Left colon (tissue), 2 donors: ENCODE results near the gene DNHD1. TPM values are rescaled to one million over a fixed set of nuclear protein-coding genes. Genes with fewer than 3 reads are reported as not detected.

Experiments
- ATAC-seq: fragments of 200-7000 bp; cut with Tn5 transposase; one replicate; pipeline ENCODE4 v1.9.1; 2020; ENCODE audit warnings: mild to moderate bottlenecking, moderate library complexity
- DNase-seq, 2 donors: peaks; one replicate each; pipeline ENCODE4 v3.0.0-alpha.2; 2020
- intact Hi-C, 2 donors: fragments of 100-400 bp; cut with DNase I in 1 of 2; cut with micrococcal nuclease in 1 of 2; formaldehyde crosslinking; loops; one replicate each; pipeline versions ENCODE4 v1.11.2 to v1.14.0; 2022; cut with DNase I, micrococcal nuclease
- total RNA-seq, 2 donors: library from RNA; stranded (reverse); fragmentation: NEBNext Ultra II Directional; extraction: Animal tissue kit (Norgen Biotek cat#: 25700); gene quantifications; one replicate each; pipeline ENCODE4 v1.2.1, GENCODE V29; 2021
- donor health status: DM: no; HTN: no; CAD: no.
- donor health status: DM: yes; HTN: yes; CAD: no.

The DNHD1 gene
- total RNA-seq, 2 donors from 2014 or later = 11.8 to 18.9 TPM

GRCh38 chr11:6548641-6549040 lies 51.6 kb downstream of the DNHD1 start:
- intact Hi-C loops = no loop called here
- no peak for DNase-seq
- ATAC-seq = no peak

GRCh38 chr11:6553634-6554033 lies 56.6 kb downstream of the DNHD1 start:
- ATAC-seq (no peak), DNase-seq (no peak)
- intact Hi-C loops = no loop called here

DNA sequence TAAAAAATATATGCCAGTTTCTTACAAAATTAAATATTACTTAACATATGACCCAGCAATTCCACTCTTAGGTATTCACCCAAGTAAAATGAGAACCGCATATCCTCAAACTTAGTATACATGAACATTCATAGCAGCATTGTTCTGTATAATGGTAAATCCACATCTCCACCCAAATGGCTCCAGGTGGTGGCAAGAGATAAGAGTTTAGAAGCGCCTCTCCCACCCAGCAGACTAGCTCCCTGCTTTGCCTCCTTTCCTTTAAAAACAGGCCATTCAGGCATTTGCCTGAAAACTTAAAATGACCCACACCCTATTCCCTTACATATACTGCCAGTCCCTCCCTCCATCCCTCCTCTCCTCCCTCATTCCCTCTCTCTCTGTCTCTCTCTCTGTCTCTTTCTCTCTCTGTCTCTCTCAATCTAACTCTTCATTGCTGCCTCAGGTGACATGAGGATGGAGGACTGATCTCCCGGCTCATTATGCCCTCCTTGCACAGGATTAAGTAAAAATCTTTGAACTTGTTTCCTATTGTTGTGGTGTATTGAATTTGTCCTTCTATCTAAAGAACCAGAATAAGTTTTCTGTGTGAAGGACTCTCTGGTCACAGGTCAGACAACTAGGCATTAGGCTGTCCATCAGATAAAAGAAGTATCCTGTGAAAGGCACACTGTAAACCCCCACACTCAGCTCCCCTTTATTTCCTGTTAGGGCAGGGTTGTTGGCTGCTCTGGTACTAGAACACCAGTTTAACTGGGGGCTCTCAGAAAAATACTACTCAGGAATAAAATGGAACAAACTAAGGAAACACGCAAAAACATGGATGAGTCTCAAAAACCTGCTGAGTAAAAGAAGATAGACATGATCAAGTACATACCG lies 58.0 kb downstream of the DNHD1 start:
- no peak for DNase-seq
- no peak for ATAC-seq
- intact Hi-C loops = no loop called here

DNA sequence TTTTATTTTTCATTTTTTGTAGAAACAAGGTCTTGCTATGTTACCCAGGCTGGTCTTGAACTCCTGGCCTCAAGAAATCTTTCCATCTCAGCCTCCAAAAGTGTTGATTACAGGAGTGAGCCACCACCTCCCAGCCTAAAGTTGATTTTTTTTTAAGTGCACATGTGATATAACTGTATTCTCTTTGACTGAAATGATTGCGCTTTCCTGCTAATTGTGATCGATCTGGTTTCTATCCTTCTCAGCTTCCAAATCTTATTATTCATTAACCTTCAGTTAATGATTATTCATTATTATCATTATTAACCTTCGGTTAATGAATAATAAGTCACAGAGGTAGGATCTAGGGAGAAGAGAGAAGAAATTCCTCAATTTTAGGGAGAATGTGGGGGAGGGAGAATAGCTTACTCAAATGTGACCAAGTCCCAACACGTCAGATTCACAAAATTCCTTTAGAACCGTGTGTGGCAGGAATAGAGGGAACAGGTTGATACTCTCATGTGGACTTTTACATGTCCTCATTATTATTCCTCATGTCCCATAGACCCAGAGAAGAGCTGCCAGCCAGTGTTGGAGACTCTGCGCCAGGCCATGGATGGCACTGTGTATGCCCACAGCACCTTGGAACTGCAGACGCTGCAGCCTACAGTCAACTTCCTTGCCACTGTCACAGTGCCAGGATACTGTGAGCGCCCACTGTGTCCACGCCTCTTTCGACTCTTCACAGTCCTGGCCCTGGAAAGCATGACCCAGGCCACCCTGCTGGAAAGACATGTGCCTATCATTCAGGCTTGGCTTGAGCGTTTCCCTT lies 59.3 kb downstream of the DNHD1 start:
- no peak for ATAC-seq
- DNase-seq = no peak
- intact Hi-C loops = no loop called here

DNA sequence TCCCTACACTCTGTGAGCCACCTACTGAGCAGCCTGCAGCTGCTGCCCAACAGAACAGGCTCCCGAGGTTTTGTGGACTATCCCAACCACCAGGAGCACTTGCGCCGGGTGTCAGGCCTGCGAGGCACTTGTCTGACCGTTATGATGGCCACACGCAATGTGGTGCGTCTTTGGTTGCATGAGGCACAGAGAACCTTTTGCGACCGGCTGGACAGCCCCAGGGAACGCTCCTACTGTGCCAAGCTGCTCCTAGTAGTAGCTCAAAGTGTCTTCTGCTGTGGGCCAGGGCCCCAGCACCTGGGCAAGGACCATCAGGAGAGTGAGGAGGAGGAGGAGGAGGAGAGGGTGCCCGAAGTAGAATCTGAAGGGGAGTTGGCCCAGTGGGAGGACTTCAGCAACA lies 60.0 kb downstream of the DNHD1 start:
- ATAC-seq (no peak), DNase-seq (no peak)
- intact Hi-C loops = no loop called here

- ATAC-seq (no peak), DNase-seq (no peak)
- intact Hi-C loops = no loop called here
Observed at GRCh38 chr11:6557761-6558674, 60.9 kb downstream of the DNHD1 start.

- DNase-seq = no peak
- no peak for ATAC-seq
- intact Hi-C loops = no loop called here
Observed at GRCh38 chr11:6559369-6559768, 62.3 kb downstream of the DNHD1 start.

DNA sequence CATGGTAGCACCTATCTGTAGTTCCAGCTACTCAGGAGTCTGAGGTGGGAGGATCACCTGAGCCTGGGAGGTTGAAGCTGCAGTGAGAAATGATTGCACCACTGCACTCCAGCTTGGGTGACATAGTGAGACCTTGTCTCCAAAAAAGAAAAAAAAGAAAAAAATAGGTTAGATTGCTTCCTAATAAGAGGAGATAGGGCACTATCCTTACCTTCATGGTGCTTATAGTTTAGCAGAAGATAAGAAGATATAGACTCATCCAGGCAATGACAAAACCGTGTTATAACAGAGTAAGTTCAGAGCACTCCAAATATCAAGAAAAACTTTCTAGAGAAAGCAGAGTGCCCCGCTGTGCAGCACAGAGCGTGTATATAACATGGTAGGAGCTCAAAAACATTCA lies 64.2 kb downstream of the DNHD1 start:
- DNase-seq = no peak
- intact Hi-C loops = no loop called here
- ATAC-seq = no peak

DNA sequence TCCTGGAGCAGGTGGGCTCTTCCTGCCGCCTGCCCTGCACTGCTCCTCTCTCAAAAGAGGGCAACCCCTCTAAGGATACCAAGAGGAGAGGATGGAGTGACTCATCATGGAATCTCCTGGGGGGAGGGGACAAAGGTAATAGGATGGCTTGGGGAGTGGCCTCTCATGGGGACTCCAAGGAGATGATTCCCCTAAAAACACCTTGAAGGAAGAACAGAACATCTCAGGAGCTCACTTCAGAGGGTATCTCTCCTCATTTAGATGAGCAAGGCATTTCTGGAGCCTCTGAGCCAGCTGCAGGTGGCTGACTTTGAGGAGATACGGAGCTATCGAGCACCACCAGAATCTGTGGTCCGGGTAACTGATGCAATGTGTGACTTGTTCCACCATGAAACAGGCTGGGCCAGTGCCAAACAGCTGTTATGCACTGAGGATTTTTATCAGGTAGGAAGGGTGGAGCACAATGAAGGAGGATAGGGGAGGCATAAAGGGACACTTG lies 66.1 kb downstream of the DNHD1 start:
- DNase-seq (no peak), ATAC-seq (no peak)
- intact Hi-C loops = no loop called here

DNA sequence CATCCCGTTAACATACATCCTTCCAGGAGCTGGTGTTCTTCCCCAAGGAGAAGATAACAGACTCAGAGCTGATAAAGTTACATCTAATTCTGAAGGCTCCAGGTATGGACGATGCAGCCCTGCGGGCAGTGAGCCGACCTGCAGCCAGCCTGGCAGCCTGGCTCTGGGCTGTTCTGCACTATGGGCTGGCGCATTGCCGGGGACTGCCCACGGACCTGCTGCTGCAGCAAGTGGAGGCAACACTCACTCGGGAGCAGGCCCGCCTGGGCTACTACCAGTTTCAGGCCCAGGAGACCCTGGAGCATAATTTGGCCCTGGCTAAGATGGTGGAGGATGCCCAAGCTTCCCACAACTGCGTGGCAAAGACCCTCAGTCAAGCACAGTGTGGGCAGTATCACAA lies 66.6 kb downstream of the DNHD1 start:
- intact Hi-C loops = no loop called here
- no peak for ATAC-seq

DNA sequence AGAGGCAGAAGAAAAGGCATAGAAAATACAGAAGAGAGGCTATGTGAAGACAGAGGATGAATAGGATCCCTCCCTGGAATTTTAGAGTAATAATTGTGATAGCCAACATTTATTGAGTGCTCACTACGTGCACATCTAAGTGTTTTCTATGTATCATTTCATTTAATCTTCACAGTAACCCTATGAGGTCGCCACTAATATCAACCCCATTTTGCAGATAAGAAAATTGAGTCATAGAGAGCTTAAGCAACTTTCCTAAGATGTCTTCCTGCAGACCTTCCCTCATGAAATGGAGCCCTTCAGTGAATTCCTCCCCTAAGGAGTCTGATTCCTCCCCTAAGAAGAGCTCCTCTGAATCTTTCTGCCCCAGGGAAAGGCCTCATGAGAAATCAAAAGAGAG lies 68.2 kb downstream of the DNHD1 start:
- intact Hi-C loops = no loop called here
- no peak for DNase-seq
- ATAC-seq = no peak

More for the DNA sequence above, 66.6 kb downstream of the DNHD1 start:
- DNase-seq = no peak

- ATAC-seq (no peak), DNase-seq (no peak)
- intact Hi-C loops = no loop called here
Observed at GRCh38 chr11:6565988-6566703, 69.1 kb downstream of the DNHD1 start.

GRCh38 chr11:6566704-6567370 lies 69.8 kb downstream of the DNHD1 start:
- intact Hi-C loops = no loop called here
- no peak for ATAC-seq
- DNase-seq = no peak

- ATAC-seq (no peak), DNase-seq (no peak)
- intact Hi-C loops = no loop called here
Observed at GRCh38 chr11:6567371-6567745, 70.3 kb downstream of the DNHD1 start.

GRCh38 chr11:6568191-6568918 lies 71.3 kb downstream of the DNHD1 start:
- DNase-seq (peak in 1 of 2 donors; percentile 28), ATAC-seq (peak; percentile 37)
- intact Hi-C loops = no loop called here

DNA sequence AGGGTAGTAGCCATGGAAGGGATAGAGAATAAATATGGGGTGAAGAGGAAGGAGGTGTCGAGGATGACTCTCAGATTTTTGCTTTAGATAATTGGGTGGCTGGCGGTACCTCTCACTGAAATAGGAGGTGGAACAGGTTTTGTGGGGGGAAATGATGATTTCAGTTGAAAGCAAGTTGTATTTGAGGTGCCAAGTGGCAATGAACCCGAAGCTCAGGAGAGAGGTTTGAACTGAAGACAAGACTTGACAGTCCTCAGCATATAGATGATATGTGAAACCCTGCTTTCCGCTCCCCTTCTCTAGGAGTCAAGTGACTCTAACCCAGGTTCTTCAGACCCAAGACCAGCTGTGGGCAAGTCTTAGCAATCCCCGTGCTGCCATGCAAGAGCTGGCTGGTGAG lies 72.6 kb downstream of the DNHD1 start:
- intact Hi-C loops = no loop called here
- DNase-seq = no peak
- no peak for ATAC-seq

GRCh38 chr11:6570691-6571427 lies 73.8 kb downstream of the DNHD1 start:
- no peak for ATAC-seq
- DNase-seq = no peak
- intact Hi-C loops = no loop called here
